Measurements from ENCODE around the gene KSR2. TPM values are rescaled to one million over a fixed set of nuclear protein-coding genes. Genes with fewer than 3 reads are reported as not detected.

The KSR2 gene
- total RNA-seq, 1 experiment from 2014 or later: 1.3 TPM

GRCh38 chr12:117450209-117450608, 518.6 kb downstream of the KSR2 start:
- H2BK12ac ChIP-seq (ENCODE audit: insufficient read length, low read depth, low read length): no peak overlapping the region
- H3K4me3 Mint-ChIP-seq: no peak overlapping the region
- no peak overlapping the region for H2BK5ac ChIP-seq (ENCODE audit: insufficient read length, low read length)
- H3K36me3 Mint-ChIP-seq (ENCODE audit: insufficient read depth in 1 of 3, low read depth in 3 of 3): peaks cover 0 to 2% (median 0%) of the 10 kb centered on the region in 3 experiments; a peak in 2 of 7 replicates
- no peak overlapping the region for H3K27ac ChIP-seq (ENCODE audit: insufficient read length, low read depth, low read length)
- no CpG with 5 or more reads among the region's 5 CpGs for WGBS (ENCODE audit: extremely low coverage, insufficient read length, low lambda C conversion rate)
- H3K27me3 Mint-ChIP-seq (ENCODE audit: low read depth): no peaks in the 10 kb centered on the region
- DNase-seq: no peak
- no peaks in the 10 kb centered on the region for H4K20me1 ChIP-seq (ENCODE audit: control insufficient read depth, insufficient read depth, insufficient read length)
- no peak overlapping the region for H3K4ac ChIP-seq (ENCODE audit: low read depth, low read length)
- no peak overlapping the region for H3K56ac ChIP-seq (ENCODE audit: insufficient read length, low read depth, low read length)
- H3K9me3 Mint-ChIP-seq: peaks cover 0 to 2% of the 10 kb centered on the region in 2 experiments; a peak in 1 of 5 replicates
- no peak overlapping the region for H4K5ac ChIP-seq (ENCODE audit: insufficient read length, low read depth, low read length)
- H3K79me1 ChIP-seq (ENCODE audit: insufficient read depth, low read depth, low read length, poor library complexity, severe bottlenecking): no peaks in the 10 kb centered on the region
- no peak overlapping the region for H2BK120ac ChIP-seq (ENCODE audit: low read depth, low read length, poor library complexity, severe bottlenecking)
- no peaks in the 10 kb centered on the region; the same call in 1 of the 2 replicates for H3K4me1 ChIP-seq (ENCODE audit: insufficient read depth, low read length)
- H3K79me2 ChIP-seq (ENCODE audit: insufficient read depth, low read length): no peaks in the 10 kb centered on the region
- H3K23ac ChIP-seq (ENCODE audit: insufficient read length, low read depth, low read length): no peak overlapping the region
- H2BK15ac ChIP-seq (ENCODE audit: low read depth, low read length): no peak overlapping the region
- H3K18ac ChIP-seq (ENCODE audit: insufficient read length, low read depth, low read length): no peak overlapping the region
- H4K8ac ChIP-seq (replicated peaks; ENCODE audit: insufficient read length, low read depth, low read length): no peak overlapping the region
- H2AK5ac ChIP-seq (ENCODE audit: insufficient read length, low read length): no peak overlapping the region
- H3K27me3 ChIP-seq (ENCODE audit: insufficient read depth, low read length): no peaks in the 10 kb centered on the region
- no peak overlapping the region for H2BK20ac ChIP-seq (ENCODE audit: low read depth, low read length, poor library complexity, severe bottlenecking)
- H3K9me3 ChIP-seq (ENCODE audit: control insufficient read depth, low read depth, low read length): no peaks in the 10 kb centered on the region
- no peak overlapping the region for H3K14ac ChIP-seq (ENCODE audit: insufficient read depth, low read length)
- H3K23me2 ChIP-seq (ENCODE audit: insufficient read length, low read depth, low read length, poor library complexity, severe bottlenecking): no peaks in the 10 kb centered on the region
- H3K9ac ChIP-seq (ENCODE audit: extremely low read depth, insufficient read length, low read length): no peak overlapping the region
- no peak overlapping the region for H4K91ac ChIP-seq (ENCODE audit: insufficient read length, low read depth, low read length)
- no peak overlapping the region for H3T11ph ChIP-seq (ENCODE audit: low read length)
- H3K4me1 Mint-ChIP-seq: no peaks in the 10 kb centered on the region
- H2AFZ ChIP-seq (ENCODE audit: low read length): no peak overlapping the region
- H3K4me2 ChIP-seq (ENCODE audit: insufficient read depth, insufficient read length, low read length): no peak overlapping the region
- no peak overlapping the region for H3K27ac Mint-ChIP-seq
- TF ChIP-seq CTCF (conservative IDR thresholded peaks at IDR 0.05): no peak

Data from H9 (cell line).